ENCODE data around the gene TMEM203. TPM values are rescaled to one million over a fixed set of nuclear protein-coding genes. Genes with fewer than 3 reads are reported as not detected.
"Not testable (repeated sequence)": the region's sequence is repeated elsewhere in the genome, so short reads cannot be mapped to it uniquely, and the experiment has no call there.

The TMEM203 gene, protein sequence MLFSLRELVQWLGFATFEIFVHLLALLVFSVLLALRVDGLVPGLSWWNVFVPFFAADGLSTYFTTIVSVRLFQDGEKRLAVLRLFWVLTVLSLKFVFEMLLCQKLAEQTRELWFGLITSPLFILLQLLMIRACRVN
- total RNA-seq: 24.3 and 32.1 TPM in 2 replicates

DNA sequence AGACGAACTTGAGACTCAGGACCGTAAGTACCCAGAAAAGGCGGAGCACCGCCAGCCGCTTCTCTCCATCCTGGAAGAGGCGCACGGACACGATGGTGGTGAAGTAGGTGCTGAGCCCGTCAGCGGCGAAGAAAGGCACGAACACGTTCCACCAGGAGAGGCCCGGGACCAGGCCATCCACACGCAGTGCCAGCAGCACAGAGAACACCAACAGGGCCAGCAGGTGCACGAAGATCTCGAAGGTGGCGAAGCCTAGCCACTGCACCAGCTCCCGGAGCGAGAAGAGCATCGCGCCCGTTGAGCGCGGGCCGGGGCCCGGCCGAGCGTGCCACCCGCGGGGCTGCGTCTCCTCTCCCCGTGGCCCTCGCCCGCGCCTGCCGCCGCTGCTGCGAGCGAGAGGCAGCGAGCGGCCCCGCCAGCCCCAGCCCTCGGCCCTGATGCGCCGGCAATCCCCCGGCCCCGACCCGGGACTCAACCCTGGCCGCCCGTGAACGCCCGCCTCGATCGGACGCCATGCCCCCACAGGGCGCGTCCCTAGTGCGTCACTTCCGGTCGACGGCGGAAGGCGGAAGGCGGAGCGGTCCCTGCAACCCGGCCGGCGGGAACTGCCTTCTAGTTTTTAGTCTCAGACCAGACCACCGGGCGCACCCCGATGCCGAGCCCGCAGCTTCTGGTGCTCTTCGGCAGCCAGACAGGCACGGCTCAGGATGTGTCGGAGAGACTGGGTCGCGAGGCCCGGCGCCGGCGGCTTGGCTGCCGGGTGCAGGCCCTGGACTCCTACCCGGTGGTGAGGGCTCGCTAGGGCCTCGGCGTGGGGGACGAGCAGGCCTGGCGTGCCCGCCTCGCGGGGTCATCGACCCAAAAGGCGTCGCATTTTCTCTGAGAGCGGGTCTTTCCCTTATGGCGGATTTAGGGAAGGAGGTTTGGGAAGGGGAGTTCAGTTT lies at the start of gene TMEM203, which contains the start of gene NDOR1:
Gene TMEM203, minus strand, starts transcription at position 523 of the 944 bp plus-strand sequence. Its CDS starts 234 bp downstream, at position 289.
Gene NDOR1, plus strand, starts transcription at position 575 of the 944 bp plus-strand sequence. Its CDS starts 78 bp downstream, at position 653.
- no peak for DNase-seq (ENCODE audit: extremely low read depth, low read depth, low spot score)

DNA sequence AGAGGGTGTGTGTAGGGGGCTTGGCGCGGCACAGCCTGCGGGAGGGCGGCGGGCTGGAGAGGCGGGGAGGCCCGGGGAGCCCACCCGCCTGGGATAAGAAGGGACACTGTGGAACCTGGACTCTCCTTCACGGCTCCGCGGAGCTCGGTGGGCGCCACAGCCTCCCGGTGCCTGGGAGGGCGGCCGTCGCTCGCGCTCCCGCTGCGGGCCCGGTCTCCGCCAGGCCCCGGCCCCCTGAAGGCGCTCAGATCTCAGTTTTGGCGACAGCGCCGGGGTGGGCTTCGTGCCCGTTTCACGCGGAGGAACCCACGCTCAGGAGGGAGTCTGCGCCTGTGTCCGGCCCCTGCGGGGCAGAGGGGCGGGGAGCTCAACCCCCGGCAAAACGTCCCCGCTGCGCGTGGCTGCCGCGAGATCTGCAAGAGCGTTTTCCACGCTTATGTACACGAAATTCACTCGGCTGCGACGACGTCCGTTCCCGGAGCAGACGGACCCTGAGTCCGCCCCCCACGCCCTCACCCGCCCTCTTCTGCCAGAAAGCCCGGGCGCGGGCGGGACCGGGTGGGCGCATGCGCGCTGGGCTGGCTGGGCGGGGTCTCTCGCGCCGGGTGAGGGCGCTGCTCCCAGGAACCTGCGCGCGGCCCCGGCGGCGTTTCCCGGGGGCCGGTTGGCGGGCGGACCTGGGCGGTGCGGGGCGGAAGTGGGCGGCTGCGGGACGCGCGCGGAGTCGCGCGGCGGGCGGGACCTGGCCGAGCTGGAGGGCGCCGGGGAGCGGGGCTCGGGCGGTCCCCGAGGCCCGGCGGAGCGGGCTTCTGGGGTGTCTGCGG lies 49.4 kb upstream of the TMEM203 start, which contains the start of gene NELFB:
Gene NELFB, plus strand, starts transcription at position 704 of the 824 bp plus-strand sequence.
- no peak for DNase-seq (ENCODE audit: extremely low read depth, low read depth, low spot score)

DNA sequence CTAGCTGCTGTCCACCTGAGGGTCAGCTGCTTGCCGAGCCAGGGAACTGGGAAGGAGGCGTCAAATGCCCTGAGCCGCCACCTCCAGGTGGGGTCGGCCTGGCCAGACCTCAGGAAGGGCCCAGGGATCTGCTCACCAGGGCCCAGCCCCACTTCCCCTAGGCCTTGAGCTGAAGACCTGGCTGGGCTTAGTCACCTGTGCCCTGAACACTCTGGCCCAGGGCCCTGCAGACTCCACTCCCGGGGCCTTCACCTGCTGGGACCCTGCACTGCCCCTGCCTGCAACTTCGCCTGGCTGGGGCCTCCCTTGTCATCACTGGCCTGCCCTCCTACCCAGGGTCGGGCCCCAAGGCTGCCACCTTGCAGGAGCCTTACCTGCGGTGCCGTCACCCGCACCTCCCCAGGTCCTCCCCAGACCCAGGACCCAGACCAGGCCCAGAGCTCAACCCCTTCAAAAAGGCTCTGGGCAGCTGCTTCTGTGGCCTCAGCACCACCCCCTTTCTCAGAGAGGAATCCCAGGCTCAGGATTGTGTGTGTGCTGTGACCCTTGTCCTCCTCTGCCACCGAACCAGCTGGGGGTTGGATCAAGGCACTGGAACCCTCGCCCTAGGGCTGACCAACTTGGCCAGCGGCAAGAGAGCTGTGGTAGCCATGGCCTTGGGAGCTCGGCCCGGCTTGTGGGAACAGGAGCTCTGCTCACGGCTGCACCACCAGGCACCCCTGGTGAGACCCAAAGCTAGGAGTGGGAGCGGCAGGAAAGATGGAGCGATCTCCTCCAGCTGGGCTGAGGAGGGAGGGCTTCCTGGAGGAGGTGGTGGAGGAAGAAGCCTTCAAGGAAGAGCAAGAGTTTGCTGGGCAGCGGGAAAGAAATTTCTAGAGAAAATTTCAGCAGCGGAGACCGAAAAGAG lies 48.5 kb upstream of the TMEM203 start:
- DNase-seq (ENCODE audit: extremely low read depth, low read depth, low spot score): no peak

DNA sequence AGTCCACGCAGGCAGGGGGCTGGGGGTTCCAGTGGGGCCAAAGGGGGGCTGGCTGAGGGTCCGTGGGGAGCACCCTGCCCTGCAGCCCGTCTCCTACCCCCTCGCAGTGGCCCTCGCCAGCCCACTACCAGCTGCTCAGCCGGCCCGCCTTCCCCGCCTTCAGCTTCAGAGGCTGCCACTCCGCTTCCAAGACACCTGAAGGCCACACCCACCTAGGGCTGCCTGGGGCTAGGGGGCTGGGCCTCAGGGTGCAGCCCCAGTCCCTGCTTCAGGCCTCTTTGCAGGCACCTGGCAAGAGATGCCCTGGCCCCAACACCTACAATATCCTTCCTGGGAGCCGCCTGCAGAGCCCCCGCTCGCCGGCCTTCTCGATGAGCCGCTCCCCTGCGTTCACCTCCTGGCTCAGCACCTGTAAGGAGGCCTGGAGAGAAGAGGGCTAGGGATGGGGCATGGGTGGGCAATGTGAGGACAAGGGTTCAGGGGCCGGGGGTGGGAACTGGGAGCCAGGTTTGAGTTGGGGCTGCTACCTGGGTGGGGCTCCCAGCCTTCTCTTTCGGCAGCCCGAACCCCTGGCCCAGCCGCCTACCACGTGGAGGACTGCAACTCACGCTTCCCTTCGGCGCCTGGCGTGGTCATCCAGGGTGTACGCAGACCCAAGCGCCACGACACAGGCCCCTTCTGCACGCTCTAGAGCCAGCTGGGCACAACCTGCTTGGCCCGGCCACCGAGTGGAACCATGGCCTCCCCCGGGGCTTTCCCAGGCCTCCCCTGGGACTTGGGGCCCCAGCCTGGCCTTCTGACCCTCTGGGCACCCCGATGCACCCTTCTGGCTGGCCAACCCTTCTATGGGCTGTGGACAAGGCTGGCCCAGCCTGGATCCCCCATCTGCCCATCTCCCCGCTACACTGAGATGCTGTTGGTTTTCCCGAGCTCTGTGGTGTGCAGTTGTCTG lies 47.4 kb upstream of the TMEM203 start:
- DNase-seq (ENCODE audit: extremely low read depth, low read depth, low spot score): no peak

DNA sequence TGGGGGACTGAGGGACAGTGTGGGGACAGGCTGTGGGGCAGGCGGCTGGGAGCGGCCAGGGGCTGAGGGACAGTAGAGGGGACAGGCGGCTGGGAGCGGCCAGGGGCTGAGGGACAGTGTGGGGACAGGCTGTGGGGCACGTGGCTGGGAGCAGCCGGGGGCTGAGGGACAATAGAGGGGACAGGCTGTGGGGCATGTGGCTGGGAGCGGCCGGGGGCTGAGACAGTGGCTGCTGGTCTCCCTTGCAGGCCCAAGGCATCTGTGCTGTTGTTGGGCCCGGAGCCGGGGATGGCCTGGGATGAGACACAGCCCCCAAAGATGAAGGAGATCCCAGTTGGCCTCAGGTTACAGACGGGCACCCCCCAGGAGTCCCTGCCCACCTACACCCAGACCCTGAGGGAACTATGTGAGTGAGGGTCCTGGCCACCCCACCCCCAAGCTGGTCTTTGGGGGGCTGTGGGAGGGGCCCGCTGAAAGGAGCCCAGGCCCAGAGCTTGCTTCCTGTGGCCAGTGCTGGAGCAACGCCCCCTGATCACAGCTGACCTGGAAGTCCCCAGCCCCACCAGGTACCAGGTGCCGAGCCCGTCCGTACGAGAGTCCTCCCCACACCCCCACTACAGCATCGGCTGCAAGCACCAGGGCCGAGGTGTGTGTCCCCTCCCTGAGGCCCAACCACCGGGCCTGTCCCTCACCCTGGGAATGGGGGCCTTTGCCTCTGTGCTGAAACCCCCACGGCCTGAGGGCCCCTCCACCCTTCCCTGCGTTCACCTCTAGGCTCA lies 46.2 kb upstream of the TMEM203 start:
- no peak for DNase-seq (ENCODE audit: extremely low read depth, low read depth, low spot score)

DNA sequence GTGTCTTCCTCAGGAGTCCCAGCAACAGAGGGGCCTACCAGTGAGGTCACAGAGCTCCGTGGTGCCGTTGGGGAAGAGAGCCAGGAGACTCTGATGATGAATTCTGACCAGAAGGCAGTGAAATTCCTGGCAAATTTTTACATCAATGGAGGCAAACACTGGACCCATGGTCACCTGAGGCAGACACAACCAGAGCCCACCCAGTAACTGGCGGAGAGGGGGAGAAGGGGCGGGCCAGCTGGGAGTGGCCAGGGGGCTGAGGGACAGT lies 45.7 kb upstream of the TMEM203 start, which contains the start of gene STPG3:
Gene STPG3, plus strand, starts transcription at position 93 of the 268 bp plus-strand sequence. Its CDS starts 1 bp downstream, at position 94.
- DNase-seq (ENCODE audit: extremely low read depth, low read depth, low spot score): no peak

DNA sequence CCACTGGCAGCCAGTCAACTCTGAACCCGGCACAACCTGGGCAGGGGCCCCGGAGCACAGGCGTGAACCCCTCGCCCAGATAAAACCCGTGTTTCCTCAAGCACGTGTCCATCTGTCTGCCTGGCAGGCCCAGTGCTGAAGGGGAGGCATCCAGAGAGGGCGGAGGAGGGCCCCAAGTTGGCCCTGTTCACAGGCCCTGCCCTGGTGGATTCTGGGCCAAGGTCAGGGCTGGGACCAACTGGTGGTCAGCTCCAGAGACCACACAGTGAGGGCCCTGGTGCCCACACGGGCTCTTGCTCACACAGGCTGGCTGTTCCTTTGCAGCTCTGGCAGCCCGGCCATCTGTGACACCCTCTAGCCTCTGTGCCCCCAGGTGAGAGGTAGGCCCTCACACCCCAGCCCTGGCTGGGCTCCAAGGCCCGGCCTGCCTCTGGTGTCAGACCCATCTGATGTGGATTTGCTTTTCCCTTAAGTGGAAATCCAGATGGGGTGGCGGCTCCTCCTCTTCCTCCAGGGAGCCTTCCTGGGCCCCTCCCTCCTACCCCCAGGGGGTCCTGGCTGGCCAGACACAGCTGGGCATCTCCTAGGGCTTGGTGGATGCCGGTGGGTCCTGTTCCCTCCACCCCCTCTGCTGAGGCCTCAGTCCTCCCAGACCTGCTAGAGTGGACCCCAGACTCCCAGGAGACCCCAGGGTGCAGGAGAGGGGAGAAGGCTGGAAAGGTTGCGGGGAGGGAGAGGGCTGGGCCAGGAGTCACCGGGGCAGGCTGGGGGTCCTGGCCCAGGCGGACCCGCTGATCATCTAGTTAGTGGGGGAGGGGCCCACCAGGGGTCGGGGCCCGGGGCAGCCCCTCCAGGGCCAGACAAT lies 45.1 kb upstream of the TMEM203 start:
- DNase-seq (ENCODE audit: extremely low read depth, low read depth, low spot score): no peak

DNA sequence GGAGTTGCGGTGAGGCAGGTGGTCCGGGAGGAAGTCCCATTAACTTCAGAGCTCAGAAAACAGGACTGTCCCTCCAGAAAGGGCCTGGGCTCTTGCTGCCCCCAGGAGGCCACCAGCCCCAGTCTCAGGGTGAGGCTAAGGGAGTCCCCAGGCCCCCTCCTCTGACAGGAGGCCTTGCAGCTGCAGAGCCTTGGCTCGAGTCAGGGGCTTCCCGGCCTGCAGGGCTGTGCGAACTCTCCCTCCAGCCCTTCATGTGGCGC lies 42.4 kb upstream of the TMEM203 start:
- DNase-seq (ENCODE audit: extremely low read depth, low read depth, low spot score): no peak

DNA sequence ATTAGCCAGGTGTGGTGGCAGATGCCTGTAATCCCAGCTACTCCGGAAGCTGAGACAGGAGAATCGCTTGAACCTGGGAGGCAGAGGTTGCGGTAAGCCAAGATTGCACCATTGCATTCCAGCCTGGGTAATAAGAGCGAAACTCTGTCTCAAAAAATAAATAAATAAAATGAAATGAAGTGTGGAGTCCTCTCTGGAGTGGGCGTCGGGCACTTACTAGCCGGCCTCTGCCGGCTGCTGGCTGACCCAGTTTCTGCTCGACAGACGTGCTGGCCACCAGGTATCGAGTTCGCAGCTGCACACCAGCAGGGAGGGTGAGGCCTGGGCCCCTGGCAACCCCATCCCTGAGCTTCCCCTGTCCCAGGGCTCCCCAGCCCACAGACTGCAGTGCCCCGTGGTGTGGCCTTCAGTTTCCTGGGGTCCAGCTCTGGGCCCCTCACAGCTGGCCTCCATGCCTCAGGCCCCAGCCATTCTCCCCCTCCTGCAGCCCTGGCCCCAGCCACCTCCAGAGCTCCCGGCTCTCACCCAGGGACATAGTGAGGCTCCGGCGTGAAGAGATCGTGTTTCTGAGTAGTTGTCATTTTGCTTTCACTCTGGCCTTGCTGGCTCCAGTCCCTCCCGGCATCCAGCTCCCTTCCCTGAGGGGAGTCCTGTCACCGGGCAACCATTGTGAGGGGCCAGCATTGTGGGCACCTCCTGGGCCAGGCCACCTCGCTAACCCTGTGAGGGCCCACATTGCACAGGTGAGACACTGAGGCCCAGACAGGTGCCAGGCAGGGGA lies 41.9 kb upstream of the TMEM203 start:
- no peak for DNase-seq (ENCODE audit: extremely low read depth, low read depth, low spot score)

DNA sequence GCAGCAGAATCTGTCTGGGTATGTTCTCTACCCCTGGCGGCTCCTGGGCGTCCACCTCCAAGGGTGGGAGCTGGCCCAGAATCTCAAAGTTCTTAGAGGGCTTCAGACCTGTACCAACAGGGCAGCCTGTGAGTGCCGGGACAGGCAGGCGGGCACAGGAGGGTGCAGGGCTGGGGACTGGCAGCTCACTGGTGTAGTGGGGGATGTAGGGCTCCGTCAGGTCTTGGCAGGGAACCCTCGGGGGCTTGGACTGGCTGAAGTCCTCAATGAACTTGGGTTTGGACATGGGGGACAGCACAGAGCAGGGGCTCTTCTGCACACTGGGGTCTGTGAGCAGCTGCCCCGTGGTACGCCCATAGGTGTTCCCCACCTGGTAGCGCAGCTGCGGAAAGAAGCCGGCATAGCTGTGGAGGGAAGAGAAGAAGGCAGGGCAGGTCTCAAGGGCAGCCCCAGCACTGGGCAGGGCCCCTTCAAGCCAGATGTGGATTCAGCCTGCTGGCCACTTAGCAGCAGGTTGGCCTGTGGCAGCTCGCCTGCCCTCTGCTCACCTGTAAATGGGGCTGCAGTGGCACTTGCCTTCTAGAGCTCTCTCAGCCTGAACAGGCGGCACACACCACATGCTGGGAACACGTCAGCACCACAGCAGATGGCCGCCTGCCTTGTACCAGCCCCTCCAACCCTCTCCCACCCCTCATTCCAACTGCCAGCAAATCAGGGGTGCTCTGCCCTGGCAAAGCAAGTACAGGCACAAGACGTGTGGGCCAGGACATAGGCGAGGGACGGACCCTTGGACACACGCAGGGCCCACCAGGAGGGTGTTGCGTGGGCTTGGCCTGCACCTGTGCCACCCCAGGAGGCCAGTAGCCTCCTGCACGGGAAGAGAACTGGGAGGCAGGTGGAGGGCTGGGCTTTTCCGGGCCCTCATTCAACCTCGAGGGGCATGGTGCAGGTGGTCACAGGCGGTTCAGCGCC lies 40.3 kb upstream of the TMEM203 start:
- no peak for DNase-seq (ENCODE audit: extremely low read depth, low read depth, low spot score)

DNA sequence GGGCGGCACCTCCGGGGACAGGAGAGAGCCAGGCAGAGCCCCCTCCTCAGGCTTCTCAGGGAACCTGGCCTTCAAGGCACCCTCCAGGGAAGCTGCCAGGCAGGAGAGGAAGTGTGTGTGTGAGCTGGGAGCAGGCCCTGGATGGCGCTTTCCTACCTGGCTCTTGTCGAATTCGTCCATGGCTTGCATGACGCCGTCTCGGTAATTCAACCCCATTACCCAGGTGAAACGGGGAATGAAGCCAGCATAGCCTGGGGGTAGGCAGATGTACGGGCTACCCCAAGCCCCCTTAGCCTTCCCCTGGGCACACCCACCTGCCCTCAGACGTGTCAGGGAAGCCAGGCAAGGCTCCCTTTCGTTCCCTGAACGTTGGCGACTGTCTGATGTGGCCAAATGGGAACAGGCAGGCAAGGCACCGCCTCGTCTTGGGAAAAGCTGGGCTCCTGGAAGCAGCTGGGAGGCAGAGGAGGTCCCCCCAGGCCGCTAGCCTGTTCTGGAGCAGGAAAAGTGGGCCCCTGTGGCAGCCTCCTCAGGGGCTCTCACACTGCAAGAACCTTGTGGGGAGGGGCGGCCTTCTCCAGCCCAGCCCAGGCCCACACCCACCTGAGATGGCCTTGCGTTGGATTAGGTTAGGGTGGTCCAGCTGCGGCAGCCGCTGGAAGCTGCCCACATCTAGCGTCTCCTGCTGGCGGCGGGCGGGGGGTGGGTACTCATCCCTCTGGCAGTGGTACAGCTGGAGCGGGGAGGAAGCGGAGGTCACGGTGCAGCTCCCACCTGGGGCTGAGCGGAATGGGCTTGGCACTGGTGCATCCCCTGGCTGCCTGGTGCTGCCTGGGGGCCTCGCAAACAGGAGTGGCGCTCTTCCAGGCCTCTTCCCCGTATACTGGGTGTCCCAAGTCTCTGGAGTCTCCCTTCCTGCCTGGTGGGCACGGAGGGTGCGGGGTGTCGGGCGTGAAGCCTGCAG lies 39.3 kb upstream of the TMEM203 start:
- DNase-seq (ENCODE audit: extremely low read depth, low read depth, low spot score): no peak

DNA sequence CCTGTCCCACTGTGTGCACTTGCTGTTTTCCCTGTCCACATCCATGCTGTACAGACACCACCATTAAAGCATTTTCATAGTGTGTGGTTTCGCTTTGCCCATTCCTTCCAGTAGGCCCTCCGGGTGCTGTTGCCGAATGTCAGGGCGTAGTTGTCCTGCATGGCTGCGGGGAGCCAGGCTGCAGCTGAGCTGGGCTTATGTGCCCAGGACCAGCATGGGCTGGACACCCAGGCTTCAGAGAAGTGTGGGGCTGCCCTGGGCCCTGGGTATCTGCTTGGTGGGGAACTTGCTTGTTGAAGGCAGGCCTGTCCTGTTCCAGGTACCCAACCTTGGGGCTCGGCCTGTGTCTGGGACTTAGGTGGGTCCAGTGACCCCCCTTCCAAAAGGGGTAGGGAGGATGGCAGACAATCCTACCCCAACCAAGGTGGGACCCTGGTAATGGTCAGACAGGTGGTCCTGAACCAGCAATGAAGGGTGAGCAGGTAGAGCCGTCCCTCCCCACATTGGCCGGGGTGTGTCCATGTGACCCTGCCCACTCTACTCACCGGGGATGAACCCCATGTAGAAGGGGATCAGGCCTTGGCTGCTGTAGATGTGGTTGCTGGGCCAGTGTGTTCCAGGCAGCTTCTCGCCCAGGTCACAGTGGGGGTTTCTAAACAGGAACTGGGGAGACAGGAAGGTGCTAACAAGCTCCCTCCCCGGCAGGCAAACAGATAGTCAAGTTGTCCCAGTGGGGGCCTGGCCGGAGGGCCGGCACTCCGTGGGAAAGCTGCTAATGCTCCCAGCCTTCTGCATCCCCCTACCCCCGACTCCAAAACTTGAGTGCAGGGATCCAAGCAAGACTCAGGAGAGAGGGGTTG lies 38.4 kb upstream of the TMEM203 start:
- no peak for DNase-seq (ENCODE audit: extremely low read depth, low read depth, low spot score)

DNA sequence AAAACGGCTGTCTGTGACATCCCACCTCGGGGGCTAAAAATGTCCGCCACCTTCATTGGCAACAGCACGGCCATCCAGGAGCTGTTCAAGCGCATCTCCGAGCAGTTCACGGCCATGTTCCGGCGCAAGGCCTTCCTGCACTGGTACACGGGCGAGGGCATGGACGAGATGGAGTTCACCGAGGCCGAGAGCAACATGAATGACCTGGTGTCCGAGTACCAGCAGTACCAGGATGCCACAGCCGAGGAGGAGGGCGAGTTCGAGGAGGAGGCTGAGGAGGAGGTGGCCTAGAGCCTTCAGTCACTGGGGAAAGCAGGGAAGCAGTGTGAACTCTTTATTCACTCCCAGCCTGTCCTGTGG lies 37.8 kb upstream of the TMEM203 start:
- not testable (repeated sequence) for DNase-seq (ENCODE audit: extremely low read depth, low read depth, low spot score)
